ENCODE measurements around the gene ADAM10. TPM values are rescaled to one million over a fixed set of nuclear protein-coding genes. Genes with fewer than 3 reads are reported as not detected.
A peak's percentile ranks its signal among the peaks of the same experiment; 100 is the strongest.

The ADAM10 gene
- total RNA-seq, 1 donor from 2014 or later: 87.7 TPM

GRCh38 chr15:58742022-58742813 lies 7.3 kb downstream of the ADAM10 start:
- no peaks in the 10 kb centered on the region for H3K27me3 Mint-ChIP-seq
- H3K36me3 Mint-ChIP-seq (ENCODE audit: low read depth): no peaks in the 10 kb centered on the region
- ChIA-PET POLR2A (no interaction called here), CTCF (no interaction called here)
- DNase-seq: no peak
- no peak overlapping the region for H3K27ac Mint-ChIP-seq
- no peaks in the 10 kb centered on the region for H3K9me3 Mint-ChIP-seq
- peaks cover 80% of the 10 kb centered on the region for H3K4me1 Mint-ChIP-seq
- no peak for TF ChIP-seq CTCF (IDR thresholded peaks at IDR 0.05)
- intact Hi-C loops (cut with micrococcal nuclease): no loop called here
- ATAC-seq (ENCODE audit: low read depth): no peak
- no peak overlapping the region for H3K4me3 Mint-ChIP-seq

- CTCF ChIA-PET: no interaction called here
- no peak overlapping the region for H3K4me3 Mint-ChIP-seq
- no peak overlapping the region for H3K27ac Mint-ChIP-seq
These were observed 8.5 kb downstream of the ADAM10 start for GRCh38 chr15:58741032-58741431.

GRCh38 chr15:58740436-58740835 lies 9.1 kb downstream of the ADAM10 start:
- H3K4me3 Mint-ChIP-seq: no peak overlapping the region
- H3K4me1 Mint-ChIP-seq: peaks cover 83% of the 10 kb centered on the region
- no peak for TF ChIP-seq CTCF (IDR thresholded peaks at IDR 0.05)
- H3K9me3 Mint-ChIP-seq: no peaks in the 10 kb centered on the region
- DNase-seq (no peak), ATAC-seq (ENCODE audit: low read depth) (no peak)
- no peak overlapping the region for H3K27ac Mint-ChIP-seq
- ChIA-PET POLR2A (interaction anchor here (1.0 kb wide), 1 partner anchor 10 kb away, joined by 4 read pairs; the partner anchor contains the start of gene ADAM10), CTCF (no interaction called here)
- no peaks in the 10 kb centered on the region for H3K27me3 Mint-ChIP-seq
- intact Hi-C loops (cut with micrococcal nuclease): no loop called here
- no peaks in the 10 kb centered on the region for H3K36me3 Mint-ChIP-seq (ENCODE audit: low read depth)

More at GRCh38 chr15:58741032-58741431, 8.5 kb downstream of the ADAM10 start:
- ATAC-seq (ENCODE audit: low read depth) (no peak), DNase-seq (no peak)
- Mint-ChIP-seq H3K36me3 (ENCODE audit: low read depth) (no peaks in the 10 kb centered on the region), H3K27me3 (no peaks in the 10 kb centered on the region), H3K4me1 (peaks cover 83% of the 10 kb centered on the region), H3K9me3 (no peaks in the 10 kb centered on the region)
- POLR2A ChIA-PET: no interaction called here
- TF ChIP-seq CTCF (IDR thresholded peaks at IDR 0.05): no peak
- intact Hi-C loops (cut with micrococcal nuclease): no loop called here

GRCh38 chr15:58738046-58738707 lies 11.3 kb downstream of the ADAM10 start:
- ATAC-seq (ENCODE audit: low read depth): peak; percentile 31
- ChIA-PET POLR2A (interaction anchor here (1.0 to 1.6 kb wide), 5 partner anchors 10 to 33 kb away, joined by 3 to 4 read pairs (median 4); partner anchors contain the start of genes ADAM10 and MINDY2), CTCF (no interaction called here)
- no peaks in the 10 kb centered on the region for H3K27me3 Mint-ChIP-seq
- H3K4me1 Mint-ChIP-seq: peaks cover 78% of the 10 kb centered on the region
- intact Hi-C loops (cut with micrococcal nuclease): loop anchor here (1.0 kb wide), 1 partner anchor 11 kb away; the partner anchor contains the start of gene ADAM10
- no peaks in the 10 kb centered on the region for H3K36me3 Mint-ChIP-seq (ENCODE audit: low read depth)
- no peaks in the 10 kb centered on the region for H3K9me3 Mint-ChIP-seq
- no peak for DNase-seq
- no peak for TF ChIP-seq CTCF (IDR thresholded peaks at IDR 0.05)
- no peak overlapping the region for H3K27ac Mint-ChIP-seq
- no peak overlapping the region for H3K4me3 Mint-ChIP-seq

- CTCF ChIA-PET: no interaction called here
- DNase-seq (no peak), ATAC-seq (ENCODE audit: low read depth) (no peak)
- POLR2A ChIA-PET: interaction anchor here (1.6 to 1.7 kb wide), 2 partner anchors 11 to 13 kb away, joined by 4 to 18 read pairs; partner anchors contain the start of gene ADAM10
- Mint-ChIP-seq H3K4me3 (no peak overlapping the region), H3K27me3 (no peaks in the 10 kb centered on the region), H3K9me3 (no peaks in the 10 kb centered on the region), H3K36me3 (ENCODE audit: low read depth) (no peaks in the 10 kb centered on the region), H3K27ac (no peak overlapping the region), H3K4me1 (peaks cover 79% of the 10 kb centered on the region)
- no peak for TF ChIP-seq CTCF (IDR thresholded peaks at IDR 0.05)
- intact Hi-C loops (cut with micrococcal nuclease): no loop called here
These were observed 12.2 kb downstream of the ADAM10 start for GRCh38 chr15:58737298-58737697.
